GM21717 (cell line): ENCODE results near the gene DENND1A.

Source experiments
- ATAC-seq: cut with Tn5 transposase; IDR thresholded peaks from one replicate; pipeline ENCODE4 v1.9.1; 2021; ENCODE audit warnings: mild to moderate bottlenecking, moderate library complexity; ENCODE audit not compliant: unreplicated experiment

The DENND1A gene

GRCh38 chr9:123478967-123479602 is 450.8 kb downstream of the DENND1A start:
- no peak for ATAC-seq

GRCh38 chr9:123478160-123478559 is 451.8 kb downstream of the DENND1A start:
- no peak for ATAC-seq

GRCh38 chr9:123475407-123475806 is 454.5 kb downstream of the DENND1A start:
- no peak for ATAC-seq

- no peak for ATAC-seq
These were observed 456.9 kb downstream of the DENND1A start for GRCh38 chr9:123472862-123473614.

- ATAC-seq: no peak
These were observed 457.9 kb downstream of the DENND1A start for GRCh38 chr9:123471843-123472570.

GRCh38 chr9:123470991-123471770 is 458.7 kb downstream of the DENND1A start:
- ATAC-seq: no peak

GRCh38 chr9:123470121-123470782 is 459.7 kb downstream of the DENND1A start:
- ATAC-seq: no peak

GRCh38 chr9:123469282-123469681 is 460.6 kb downstream of the DENND1A start:
- no peak for ATAC-seq

- ATAC-seq: no peak
These were observed 461.4 kb downstream of the DENND1A start for GRCh38 chr9:123468541-123468940.

- no peak for ATAC-seq
These were observed 464.6 kb downstream of the DENND1A start for GRCh38 chr9:123465304-123465703.

- no peak for ATAC-seq
These were observed 469.8 kb downstream of the DENND1A start for GRCh38 chr9:123460091-123460490.

GRCh38 chr9:123457583-123457982 is 472.3 kb downstream of the DENND1A start:
- ATAC-seq: no peak

- no peak for ATAC-seq
These were observed 473.9 kb downstream of the DENND1A start for GRCh38 chr9:123456011-123456410.

- no peak for ATAC-seq
These were observed 474.7 kb downstream of the DENND1A start for GRCh38 chr9:123455187-123455586.

- ATAC-seq: no peak
These were observed 475.6 kb downstream of the DENND1A start for GRCh38 chr9:123454361-123454760.

- no peak for ATAC-seq
These were observed 476.1 kb downstream of the DENND1A start for GRCh38 chr9:123453831-123454321.

- no peak for ATAC-seq
These were observed 476.8 kb downstream of the DENND1A start for GRCh38 chr9:123453076-123453667.

- ATAC-seq: no peak
These were observed 478.9 kb downstream of the DENND1A start for GRCh38 chr9:123450996-123451395.

GRCh38 chr9:123450098-123450770 is 479.7 kb downstream of the DENND1A start:
- ATAC-seq: no peak
